GM12874 (cell line): ENCODE measurements around the gene LIX1.
A peak's percentile ranks its signal among the peaks of the same experiment; 100 is the strongest.

Experiments used
- CTCF ChIP-seq: IDR thresholded peaks from 2 replicates; pipeline ENCODE4 v1.5.1; 2011; ENCODE audit warnings: low read depth, mild to moderate bottlenecking, control low read depth, low read length, moderate library complexity; ENCODE audit not compliant: insufficient read depth

LIX1 gene

GRCh38 chr5:97142521-97143254, at the start of gene LIX1:
Gene LIX1 (minus strand): TSS chr5:97142611. CDS start chr5:97142576, 35 bp downstream.
- peak; percentile 59 for TF ChIP-seq CTCF

GRCh38 chr5:97191893-97192292, 49.5 kb upstream of the LIX1 start:
- no peak for TF ChIP-seq CTCF

- TF ChIP-seq CTCF: no peak
These were observed 41.5 kb upstream of the LIX1 start for GRCh38 chr5:97183930-97184213.

GRCh38 chr5:97183100-97183929, 40.9 kb upstream of the LIX1 start, which contains the start of gene RIOK2:
Gene RIOK2 (minus strand): TSS chr5:97183247. CDS start chr5:97183191, 56 bp downstream.
- TF ChIP-seq CTCF: no peak

GRCh38 chr5:97182571-97183099, 40.2 kb upstream of the LIX1 start:
- no peak for TF ChIP-seq CTCF

GRCh38 chr5:97181856-97182545, 39.6 kb upstream of the LIX1 start:
- no peak for TF ChIP-seq CTCF

- no peak for TF ChIP-seq CTCF
These were observed 29.8 kb upstream of the LIX1 start for GRCh38 chr5:97172227-97172626.
